ENCODE data around the gene DPP8.

DPP8 gene

GRCh38 chr15:65396283-65396964, 121.1 kb downstream of the DPP8 start:
- Histone ChIP-seq H3K4me2 (no peak overlapping the region), H3K4me1 (ENCODE audit: low read depth, poor library complexity, severe bottlenecking) (peaks cover 6% of the 10 kb centered on the region), H3K9ac (no peak overlapping the region), H2AFZ (ENCODE audit: low read depth) (no peak overlapping the region), H3K36me3 (ENCODE audit: insufficient read depth) (no peaks in the 10 kb centered on the region), H3K27ac (no peak overlapping the region), H3K79me2 (ENCODE audit: insufficient read depth, low read depth) (no peaks in the 10 kb centered on the region), H3K27me3 (ENCODE audit: insufficient read depth, low read depth) (peaks cover 4% of the 10 kb centered on the region; the same call in 1 of the 2 replicates), H4K20me1 (ENCODE audit: insufficient read depth) (no peaks in the 10 kb centered on the region), H3K4me3 (IDR thresholded peaks at IDR 0.05; ENCODE audit: insufficient read depth, low read depth, low read length) (no peak overlapping the region)
- no peak for TF ChIP-seq CTCF (conservative IDR thresholded peaks at IDR 0.05; ENCODE audit: low read depth, low read length)

GRCh38 chr15:65395567-65396202, 121.8 kb downstream of the DPP8 start:
- no peak for TF ChIP-seq CTCF (conservative IDR thresholded peaks at IDR 0.05; ENCODE audit: low read depth, low read length)
- H3K4me1 ChIP-seq (ENCODE audit: low read depth, poor library complexity, severe bottlenecking), result no peaks in the 10 kb centered on the region
- H3K36me3 ChIP-seq (ENCODE audit: insufficient read depth), result no peaks in the 10 kb centered on the region
- no peak overlapping the region for H3K27ac ChIP-seq
- H2AFZ ChIP-seq (ENCODE audit: low read depth), result no peak overlapping the region
- H3K9ac ChIP-seq, result no peak overlapping the region
- peaks cover 4% of the 10 kb centered on the region; the same call in 1 of the 2 replicates for H3K27me3 ChIP-seq (ENCODE audit: insufficient read depth, low read depth)
- H3K4me2 ChIP-seq, result no peak overlapping the region
- no peaks in the 10 kb centered on the region for H4K20me1 ChIP-seq (ENCODE audit: insufficient read depth)
- no peaks in the 10 kb centered on the region for H3K79me2 ChIP-seq (ENCODE audit: insufficient read depth, low read depth)
- no peak overlapping the region for H3K4me3 ChIP-seq (IDR thresholded peaks at IDR 0.05; ENCODE audit: insufficient read depth, low read depth, low read length)

- Histone ChIP-seq H3K9ac (no peak overlapping the region), H2AFZ (ENCODE audit: low read depth) (no peak overlapping the region), H3K36me3 (ENCODE audit: insufficient read depth) (no peaks in the 10 kb centered on the region), H3K4me3 (IDR thresholded peaks at IDR 0.05; ENCODE audit: insufficient read depth, low read depth, low read length) (no peak overlapping the region), H3K27ac (no peak overlapping the region), H3K4me1 (ENCODE audit: low read depth, poor library complexity, severe bottlenecking) (no peaks in the 10 kb centered on the region), H3K79me2 (ENCODE audit: insufficient read depth, low read depth) (no peaks in the 10 kb centered on the region), H3K27me3 (ENCODE audit: insufficient read depth, low read depth) (peaks cover 4% of the 10 kb centered on the region; the same call in 1 of the 2 replicates), H4K20me1 (ENCODE audit: insufficient read depth) (no peaks in the 10 kb centered on the region), H3K4me2 (no peak overlapping the region)
- TF ChIP-seq CTCF (conservative IDR thresholded peaks at IDR 0.05; ENCODE audit: low read depth, low read length), result no peak
Measured at GRCh38 chr15:65394936-65395335, 122.6 kb downstream of the DPP8 start.

GRCh38 chr15:65394280-65394789, 123.2 kb downstream of the DPP8 start:
- TF ChIP-seq CTCF (conservative IDR thresholded peaks at IDR 0.05; ENCODE audit: low read depth, low read length), result no peak

More at GRCh38 chr15:65394280-65394789, 123.2 kb downstream of the DPP8 start:
- Histone ChIP-seq H3K4me3 (IDR thresholded peaks at IDR 0.05; ENCODE audit: insufficient read depth, low read depth, low read length) (no peak overlapping the region), H2AFZ (ENCODE audit: low read depth) (no peak overlapping the region), H3K9ac (no peak overlapping the region), H3K79me2 (ENCODE audit: insufficient read depth, low read depth) (no peaks in the 10 kb centered on the region), H3K4me1 (ENCODE audit: low read depth, poor library complexity, severe bottlenecking) (no peaks in the 10 kb centered on the region), H3K27me3 (ENCODE audit: insufficient read depth, low read depth) (peaks cover 8% of the 10 kb centered on the region; the same call in 1 of the 2 replicates), H3K36me3 (ENCODE audit: insufficient read depth) (no peaks in the 10 kb centered on the region), H3K4me2 (no peak overlapping the region), H3K27ac (no peak overlapping the region), H4K20me1 (ENCODE audit: insufficient read depth) (no peaks in the 10 kb centered on the region)

Measured in KMS-11 (cell line).